ENCODE measurements around the gene SYNE1.

DNA sequence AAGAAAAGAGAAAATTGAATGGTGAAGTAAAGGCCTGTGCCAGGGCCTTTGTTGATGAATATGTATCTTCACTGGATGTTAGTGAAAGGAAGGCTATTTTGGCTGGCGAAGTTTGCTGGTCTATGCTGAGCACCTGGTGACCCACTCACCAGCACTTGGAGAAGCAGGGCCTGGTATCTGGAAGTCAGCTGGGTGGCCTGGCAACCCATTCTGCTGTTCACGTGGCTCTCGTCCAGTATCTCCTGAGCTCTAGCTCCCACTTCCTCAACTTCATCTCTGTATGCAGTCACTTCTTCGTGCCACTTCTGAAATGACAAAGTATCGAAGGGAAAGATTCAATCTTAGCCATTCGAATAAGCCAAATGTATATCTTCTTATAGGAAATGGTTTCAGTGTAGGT, 283.7 kb downstream of the SYNE1 start:
- TF ChIP-seq, protein P1, sequence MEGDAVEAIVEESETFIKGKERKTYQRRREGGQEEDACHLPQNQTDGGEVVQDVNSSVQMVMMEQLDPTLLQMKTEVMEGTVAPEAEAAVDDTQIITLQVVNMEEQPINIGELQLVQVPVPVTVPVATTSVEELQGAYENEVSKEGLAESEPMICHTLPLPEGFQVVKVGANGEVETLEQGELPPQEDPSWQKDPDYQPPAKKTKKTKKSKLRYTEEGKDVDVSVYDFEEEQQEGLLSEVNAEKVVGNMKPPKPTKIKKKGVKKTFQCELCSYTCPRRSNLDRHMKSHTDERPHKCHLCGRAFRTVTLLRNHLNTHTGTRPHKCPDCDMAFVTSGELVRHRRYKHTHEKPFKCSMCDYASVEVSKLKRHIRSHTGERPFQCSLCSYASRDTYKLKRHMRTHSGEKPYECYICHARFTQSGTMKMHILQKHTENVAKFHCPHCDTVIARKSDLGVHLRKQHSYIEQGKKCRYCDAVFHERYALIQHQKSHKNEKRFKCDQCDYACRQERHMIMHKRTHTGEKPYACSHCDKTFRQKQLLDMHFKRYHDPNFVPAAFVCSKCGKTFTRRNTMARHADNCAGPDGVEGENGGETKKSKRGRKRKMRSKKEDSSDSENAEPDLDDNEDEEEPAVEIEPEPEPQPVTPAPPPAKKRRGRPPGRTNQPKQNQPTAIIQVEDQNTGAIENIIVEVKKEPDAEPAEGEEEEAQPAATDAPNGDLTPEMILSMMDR (IDR thresholded peaks at IDR 0.05) = no peak
- TF ChIP-seq POLR2AphosphoS5 (IDR thresholded peaks at IDR 0.05) (no peak), POLR2A (IDR thresholded peaks at IDR 0.05) (no peak), EP300 (IDR thresholded peaks at IDR 0.05) (no peak)

Data from sigmoid colon (tissue), 4 donors.